ENCODE data around the gene LIMS2.
A peak's percentile ranks its signal among the peaks of the same experiment; 100 is the strongest.

GRCh38 chr2:127591221-127591923 lies 84.0 kb downstream of the LIMS2 start:
- peak; percentile 94 to 99 for TF ChIP-seq CTCF (IDR thresholded peaks at IDR 0.05; ENCODE audit: extremely low read depth in 1 of 2, insufficient read depth in 1 of 2, low read depth in 1 of 2, low read length in 2 of 2)
- no peak for TF ChIP-seq POLR2A (IDR thresholded peaks at IDR 0.05; ENCODE audit: low read depth, low read length)
- TF ChIP-seq EZH2 (IDR thresholded peaks at IDR 0.05; ENCODE audit: borderline replicate concordance, low read depth, low read length, severe bottlenecking) = no peak
